ENCODE measurements around the gene EIF2B5.

DNA sequence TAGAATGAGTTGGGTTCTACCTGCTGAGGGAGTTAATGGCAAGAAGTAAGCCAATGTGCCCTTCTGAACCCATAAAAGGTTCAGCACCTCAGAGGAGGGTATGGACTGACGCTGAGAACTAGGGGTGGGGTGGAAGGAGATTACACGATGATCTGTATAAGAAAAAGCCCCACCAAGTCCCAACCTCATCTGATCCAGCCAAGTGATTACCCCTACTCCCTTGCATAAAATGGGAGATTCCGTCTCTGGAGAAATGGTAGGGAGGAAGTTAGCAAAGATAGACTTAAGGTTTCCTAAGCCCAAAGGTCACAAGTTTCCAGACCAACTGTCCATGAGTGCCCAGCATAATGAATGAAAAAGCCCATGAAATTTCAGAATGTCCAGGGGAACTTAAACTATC, 12.9 kb downstream of the EIF2B5 start:
- TF ChIP-seq EZH2 (optimal IDR thresholded peaks at IDR 0.05; ENCODE audit: low read depth, low read length), result no peak
- TF ChIP-seq, protein P1, sequence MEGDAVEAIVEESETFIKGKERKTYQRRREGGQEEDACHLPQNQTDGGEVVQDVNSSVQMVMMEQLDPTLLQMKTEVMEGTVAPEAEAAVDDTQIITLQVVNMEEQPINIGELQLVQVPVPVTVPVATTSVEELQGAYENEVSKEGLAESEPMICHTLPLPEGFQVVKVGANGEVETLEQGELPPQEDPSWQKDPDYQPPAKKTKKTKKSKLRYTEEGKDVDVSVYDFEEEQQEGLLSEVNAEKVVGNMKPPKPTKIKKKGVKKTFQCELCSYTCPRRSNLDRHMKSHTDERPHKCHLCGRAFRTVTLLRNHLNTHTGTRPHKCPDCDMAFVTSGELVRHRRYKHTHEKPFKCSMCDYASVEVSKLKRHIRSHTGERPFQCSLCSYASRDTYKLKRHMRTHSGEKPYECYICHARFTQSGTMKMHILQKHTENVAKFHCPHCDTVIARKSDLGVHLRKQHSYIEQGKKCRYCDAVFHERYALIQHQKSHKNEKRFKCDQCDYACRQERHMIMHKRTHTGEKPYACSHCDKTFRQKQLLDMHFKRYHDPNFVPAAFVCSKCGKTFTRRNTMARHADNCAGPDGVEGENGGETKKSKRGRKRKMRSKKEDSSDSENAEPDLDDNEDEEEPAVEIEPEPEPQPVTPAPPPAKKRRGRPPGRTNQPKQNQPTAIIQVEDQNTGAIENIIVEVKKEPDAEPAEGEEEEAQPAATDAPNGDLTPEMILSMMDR (IDR thresholded peaks at IDR 0.05; ENCODE audit: low read length), result no peak
- TF ChIP-seq EZH2phosphoT487 (IDR thresholded peaks at IDR 0.05; ENCODE audit: low read length), result no peak
